Measurements from ENCODE around the gene CHDH. TPM values are rescaled to one million over a fixed set of nuclear protein-coding genes. Genes with fewer than 3 reads are reported as not detected.

The CHDH gene
- total RNA-seq, 2 donors from 2014 or later, result 0.50 to 0.94 TPM

- Mint-ChIP-seq H3K27me3 (no peaks in the 10 kb centered on the region), H3K36me3 (ENCODE audit: low read depth) (peaks cover 4% of the 10 kb centered on the region)
Observed at GRCh38 chr3:53826048-53826447, 20.2 kb downstream of the CHDH start.

DNA sequence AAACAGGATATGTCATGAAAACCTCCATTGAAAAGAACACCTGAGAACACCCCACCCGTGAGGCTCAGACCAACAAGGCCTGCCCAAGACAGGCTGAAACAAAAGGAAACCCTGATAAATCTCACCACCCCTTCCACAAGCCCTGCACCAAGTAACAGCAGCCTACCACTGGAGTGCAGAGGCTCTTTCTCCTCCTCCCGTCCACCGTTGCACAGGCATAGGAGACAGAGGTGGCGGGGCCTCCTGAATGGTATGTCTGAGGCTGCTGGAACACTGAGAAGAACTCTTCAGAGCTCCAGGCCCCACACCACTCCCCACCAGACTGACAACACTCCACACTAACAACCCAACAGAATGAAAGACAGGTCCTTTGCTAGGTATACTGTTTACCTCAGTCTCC lies 21.4 kb downstream of the CHDH start:
- H3K4me3 Mint-ChIP-seq, result no peak overlapping the region
- ATAC-seq, result no peak
- H3K27me3 Mint-ChIP-seq, result no peaks in the 10 kb centered on the region
- no peak overlapping the region for H3K27ac Mint-ChIP-seq
- no peaks in the 10 kb centered on the region for H3K9me3 ChIP-seq (ENCODE audit: control insufficient read depth, low read length, poor library complexity, severe bottlenecking)
- DNase-seq, result no peak
- H3K36me3 Mint-ChIP-seq (ENCODE audit: low read depth), result peaks cover 4% of the 10 kb centered on the region
- H3K4me1 Mint-ChIP-seq, result peaks cover 4% of the 10 kb centered on the region

More at GRCh38 chr3:53826048-53826447, 20.2 kb downstream of the CHDH start:
- Mint-ChIP-seq H3K4me1 (peaks cover 4% of the 10 kb centered on the region), H3K27ac (no peak overlapping the region), H3K4me3 (no peak overlapping the region)
- no peak for ATAC-seq
- no peak for DNase-seq
- H3K9me3 ChIP-seq (ENCODE audit: control insufficient read depth, low read length, poor library complexity, severe bottlenecking), result no peaks in the 10 kb centered on the region

GRCh38 chr3:53823956-53824657 lies 22.1 kb downstream of the CHDH start:
- H3K36me3 Mint-ChIP-seq (ENCODE audit: low read depth), result peaks cover 4% of the 10 kb centered on the region

GRCh38 chr3:53823026-53823955 lies 22.9 kb downstream of the CHDH start:
- Mint-ChIP-seq H3K27me3 (peaks cover 4% of the 10 kb centered on the region), H3K4me1 (peaks cover 4% of the 10 kb centered on the region), H3K4me3 (no peak overlapping the region), H3K27ac (no peak overlapping the region), H3K36me3 (ENCODE audit: low read depth) (peaks cover 4% of the 10 kb centered on the region)
- ATAC-seq (no peak), DNase-seq (no peak)
- no peaks in the 10 kb centered on the region for H3K9me3 ChIP-seq (ENCODE audit: control insufficient read depth, low read length, poor library complexity, severe bottlenecking)

More at GRCh38 chr3:53823956-53824657, 22.1 kb downstream of the CHDH start:
- H3K4me1 Mint-ChIP-seq, result peaks cover 4% of the 10 kb centered on the region
- no peak for ATAC-seq
- no peak for DNase-seq
- no peak overlapping the region for H3K27ac Mint-ChIP-seq
- no peaks in the 10 kb centered on the region for H3K27me3 Mint-ChIP-seq
- H3K4me3 Mint-ChIP-seq, result no peak overlapping the region
- no peaks in the 10 kb centered on the region for H3K9me3 ChIP-seq (ENCODE audit: control insufficient read depth, low read length, poor library complexity, severe bottlenecking)

DNA sequence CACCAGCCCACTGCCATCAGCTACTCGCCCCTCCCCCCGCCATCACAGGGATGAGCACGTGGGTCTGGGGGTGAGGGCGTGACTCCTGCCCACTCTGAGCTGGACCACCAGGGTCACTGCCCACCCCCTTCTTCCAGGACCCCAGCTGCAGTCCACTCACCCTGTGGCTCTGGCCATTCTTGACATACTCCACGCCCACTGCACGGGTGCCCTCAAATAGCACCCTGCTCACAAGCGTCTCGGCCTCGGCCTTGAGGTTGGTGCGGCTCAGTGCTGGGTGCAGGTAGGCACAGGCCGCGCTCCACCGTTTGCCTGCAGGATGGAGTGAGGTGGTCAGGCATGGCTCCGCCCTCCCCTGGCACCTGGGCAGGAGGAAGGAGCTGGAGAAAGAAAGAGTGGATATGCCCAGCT lies 23.9 kb downstream of the CHDH start:
- H3K27ac Mint-ChIP-seq, result no peak overlapping the region
- DNase-seq (no peak), ATAC-seq (no peak)
- H3K9me3 ChIP-seq (ENCODE audit: control insufficient read depth, low read length, poor library complexity, severe bottlenecking), result no peaks in the 10 kb centered on the region
- H3K27me3 Mint-ChIP-seq, result peaks cover 10% of the 10 kb centered on the region
- H3K36me3 Mint-ChIP-seq (ENCODE audit: low read depth), result peaks cover 4% of the 10 kb centered on the region
- H3K4me1 Mint-ChIP-seq, result peaks cover 4% of the 10 kb centered on the region
- no peak overlapping the region for H3K4me3 Mint-ChIP-seq

GRCh38 chr3:53821631-53822121 lies 24.5 kb downstream of the CHDH start:
- DNase-seq (no peak), ATAC-seq (no peak)
- H3K4me1 Mint-ChIP-seq, result peaks cover 4% of the 10 kb centered on the region
- no peak overlapping the region for H3K27ac Mint-ChIP-seq
- no peak overlapping the region for H3K4me3 Mint-ChIP-seq
- H3K9me3 ChIP-seq (ENCODE audit: control insufficient read depth, low read length, poor library complexity, severe bottlenecking), result no peaks in the 10 kb centered on the region
- H3K36me3 Mint-ChIP-seq (ENCODE audit: low read depth), result peaks cover 4% of the 10 kb centered on the region
- peaks cover 10% of the 10 kb centered on the region for H3K27me3 Mint-ChIP-seq

DNA sequence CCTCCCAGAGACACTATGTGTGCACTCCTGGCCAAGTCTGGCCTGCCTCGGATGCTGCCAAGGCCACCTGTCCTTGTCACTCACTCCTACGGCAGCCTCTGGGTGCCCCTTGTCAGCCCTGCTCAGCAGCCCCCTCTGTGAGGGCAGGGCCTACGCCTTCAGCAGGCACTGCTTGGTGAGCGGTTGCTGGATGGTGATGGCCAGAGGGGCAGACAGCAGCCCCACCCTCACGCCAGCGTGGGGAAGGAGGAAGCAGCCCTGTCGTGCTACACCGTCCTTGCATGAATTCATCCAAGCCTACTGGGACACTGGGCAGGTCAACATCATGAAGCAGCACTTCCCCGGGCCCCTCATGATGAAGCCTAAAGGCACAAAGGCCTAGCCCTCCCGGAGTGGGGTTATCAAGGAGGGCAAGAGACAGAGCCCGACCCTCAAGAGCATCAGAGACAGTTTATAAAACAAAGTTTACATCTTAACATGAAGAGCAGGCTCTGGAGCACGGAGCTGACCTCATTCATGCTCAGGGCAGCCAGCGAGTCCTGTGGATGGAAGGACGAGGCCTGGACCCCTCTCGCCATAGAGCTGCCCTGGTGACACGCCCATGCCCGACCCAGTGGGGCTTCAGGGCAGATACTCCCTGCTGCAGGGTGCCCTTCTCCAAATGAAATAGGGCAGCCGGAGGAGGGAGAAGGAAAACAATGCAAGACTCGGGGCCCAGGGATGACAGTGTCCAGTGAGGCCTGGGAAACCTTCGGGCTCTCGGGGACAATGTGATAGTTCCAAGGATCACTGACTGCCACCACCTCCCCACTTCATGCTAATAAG lies 25.3 kb downstream of the CHDH start:
- H3K36me3 Mint-ChIP-seq (ENCODE audit: low read depth), result peaks cover 2% of the 10 kb centered on the region
- DNase-seq, result no peak
- no peak overlapping the region for H3K27ac Mint-ChIP-seq

GRCh38 chr3:53820084-53820483 lies 26.1 kb downstream of the CHDH start:
- H3K4me1 Mint-ChIP-seq, result no peaks in the 10 kb centered on the region
- ATAC-seq, result no peak

More for the DNA sequence above, 25.3 kb downstream of the CHDH start:
- Mint-ChIP-seq H3K4me1 (no peaks in the 10 kb centered on the region), H3K4me3 (no peak overlapping the region), H3K27me3 (peaks cover 10% of the 10 kb centered on the region)
- H3K9me3 ChIP-seq (ENCODE audit: control insufficient read depth, low read length, poor library complexity, severe bottlenecking), result no peaks in the 10 kb centered on the region
- ATAC-seq, result no peak

GRCh38 chr3:53819163-53819868 lies 26.9 kb downstream of the CHDH start:
- Mint-ChIP-seq H3K36me3 (ENCODE audit: low read depth) (peaks cover 2% of the 10 kb centered on the region), H3K4me3 (no peak overlapping the region), H3K27me3 (peaks cover 10% of the 10 kb centered on the region), H3K4me1 (no peaks in the 10 kb centered on the region), H3K27ac (no peak overlapping the region)
- DNase-seq, result no peak
- H3K9me3 ChIP-seq (ENCODE audit: control insufficient read depth, low read length, poor library complexity, severe bottlenecking), result no peaks in the 10 kb centered on the region
- no peak for ATAC-seq

More at GRCh38 chr3:53820084-53820483, 26.1 kb downstream of the CHDH start:
- DNase-seq, result no peak
- Mint-ChIP-seq H3K27me3 (peaks cover 10% of the 10 kb centered on the region), H3K4me3 (no peak overlapping the region), H3K27ac (no peak overlapping the region), H3K36me3 (ENCODE audit: low read depth) (peaks cover 2% of the 10 kb centered on the region)
- no peaks in the 10 kb centered on the region for H3K9me3 ChIP-seq (ENCODE audit: control insufficient read depth, low read length, poor library complexity, severe bottlenecking)

- Mint-ChIP-seq H3K36me3 (ENCODE audit: low read depth) (no peaks in the 10 kb centered on the region), H3K4me1 (no peaks in the 10 kb centered on the region), H3K4me3 (no peak overlapping the region), H3K27ac (no peak overlapping the region), H3K27me3 (peaks cover 10% of the 10 kb centered on the region)
- ATAC-seq (no peak), DNase-seq (no peak)
- no peaks in the 10 kb centered on the region for H3K9me3 ChIP-seq (ENCODE audit: control insufficient read depth, low read length, poor library complexity, severe bottlenecking)
Observed at GRCh38 chr3:53818221-53819162, 27.7 kb downstream of the CHDH start.

GRCh38 chr3:53817809-53818208 lies 28.4 kb downstream of the CHDH start:
- Mint-ChIP-seq H3K4me3 (no peak overlapping the region), H3K36me3 (ENCODE audit: low read depth) (no peaks in the 10 kb centered on the region), H3K27me3 (peaks cover 10% of the 10 kb centered on the region), H3K4me1 (no peaks in the 10 kb centered on the region), H3K27ac (no peak overlapping the region)
- no peaks in the 10 kb centered on the region for H3K9me3 ChIP-seq (ENCODE audit: control insufficient read depth, low read length, poor library complexity, severe bottlenecking)
- no peak for DNase-seq
- no peak for ATAC-seq
